HepG2 (cell line): ENCODE measurements around the gene IGF2. TPM values are rescaled to one million over a fixed set of nuclear protein-coding genes. Genes with fewer than 3 reads are reported as not detected.

Experiments
- FOSL1 ChIP-seq: sonication (generic); formaldehyde crosslinking; IDR thresholded peaks from 2 replicates; pipeline ENCODE4 v1.9.0; 2021; ENCODE audit warnings: missing genetic modification reagents, borderline replicate concordance
- GABPA ChIP-seq, 2 experiments: IDR thresholded peaks; 2 replicates each; pipeline ENCODE4 v1.6.1; 2011 to 2016; ENCODE audit warnings: low read depth in 2 of 2, low read length in 1 of 2, missing biosample characterization in 1 of 2, missing genetic modification characterization in 1 of 2
- GATAD2A ChIP-seq: IDR thresholded peaks from 2 replicates; pipeline ENCODE4 v1.6.1; 2016
- HOXA5 ChIP-seq: sonication (generic); formaldehyde crosslinking; IDR thresholded peaks from 2 replicates; pipeline ENCODE4 v1.4.0; 2020; ENCODE audit warnings: missing genetic modification reagents
- NAIF1 ChIP-seq: sonication (generic); formaldehyde crosslinking; IDR thresholded peaks from 2 replicates; pipeline ENCODE4 v1.5.0; 2020; ENCODE audit warnings: mild to moderate bottlenecking, missing genetic modification reagents, borderline replicate concordance
- ONECUT2 ChIP-seq: sonication (generic); formaldehyde crosslinking; IDR thresholded peaks from 2 replicates; pipeline ENCODE4 v1.4.0; 2020; ENCODE audit warnings: missing genetic modification reagents
- RARA ChIP-seq: IDR thresholded peaks from 2 replicates; pipeline ENCODE4 v1.6.1; 2016; ENCODE audit warnings: missing genetic modification reagents, missing compliant biosample characterization
- RXRB ChIP-seq: IDR thresholded peaks from 2 replicates; pipeline ENCODE4 v1.6.1; 2016; ENCODE audit warnings: borderline replicate concordance, missing genetic modification reagents, missing compliant biosample characterization
- STAT5B ChIP-seq: sonication (generic); formaldehyde crosslinking; IDR thresholded peaks from 2 replicates; pipeline ENCODE4 v1.4.0; 2020; ENCODE audit warnings: missing genetic modification reagents
- TCF7L2 ChIP-seq: IDR thresholded peaks from 2 replicates; pipeline ENCODE4 v1.6.1; 2011; ENCODE audit warnings: mild to moderate bottlenecking, low read depth, low read length, moderate library complexity
- ZNF326 ChIP-seq: sonication (generic); formaldehyde crosslinking; IDR thresholded peaks from 2 replicates; pipeline ENCODE4 v1.4.0; 2020; ENCODE audit warnings: missing genetic modification reagents, borderline replicate concordance
- ZNF335 ChIP-seq: sonication (generic); formaldehyde crosslinking; IDR thresholded peaks from 2 replicates; pipeline ENCODE4 v1.4.0; 2020; ENCODE audit warnings: missing genetic modification reagents
- ZNF350 ChIP-seq: sonication (generic); formaldehyde crosslinking; IDR thresholded peaks from 2 replicates; pipeline ENCODE4 v1.4.0; 2020; ENCODE audit warnings: mild to moderate bottlenecking, low read depth, missing genetic modification reagents, borderline replicate concordance
- ZNF616 ChIP-seq: sonication (generic); formaldehyde crosslinking; IDR thresholded peaks from 2 replicates; pipeline ENCODE4 v1.5.0; 2020; ENCODE audit warnings: low read depth, mild to moderate bottlenecking, missing genetic modification reagents
- ZNF792 ChIP-seq: IDR thresholded peaks from 2 replicates; pipeline ENCODE4 v1.6.1; 2016
- polyA plus RNA-seq, 8 experiments: library from polyadenylated mRNA; depleted of rRNA in 3 of 8; stranded (reverse) in 7 of 8; unstranded in 1 of 8; fragments of >200 nt; fragmentation: Illumina TruSeq in 4 of 8; extraction: Trizol in 4 of 8; gene quantifications; 2 replicates each; pipeline versions ENCODE4 v1.2.1 to v1.2.3, GENCODE V29; 2011 to 2016; ENCODE audit warnings: low read depth in 4 of 8, missing spikeins in 1 of 8, mixed read lengths in 1 of 8; ENCODE audit not compliant: insufficient read depth in 1 of 8
- total RNA-seq, 5 experiments: library from RNA; depleted of rRNA; stranded (reverse); fragments of >200 nt; fragmentation: Illumina TruSeq; extraction: Trizol; gene quantifications; 2 replicates each; pipeline ENCODE4 v1.2.3, GENCODE V29; 2016; ENCODE audit warnings: low read depth in 1 of 5
- TF ChIP-seq, protein P1 (sequence below): sonication (generic); formaldehyde crosslinking; conservative IDR thresholded peaks from 2 replicates; pipeline ENCODE4 v1.5.0; 2020; ENCODE audit warnings: missing genetic modification reagents
- TF ChIP-seq, protein P2 (sequence below): sonication (generic); formaldehyde crosslinking; IDR thresholded peaks from 2 replicates; pipeline ENCODE4 v1.4.0; 2020; ENCODE audit warnings: missing genetic modification reagents, borderline replicate concordance
- TF ChIP-seq, protein P3 (sequence below), 2 experiments: sonication (generic) in 1 of 2; formaldehyde crosslinking in 1 of 2; IDR thresholded peaks; 2 replicates each; pipeline versions ENCODE4 v1.5.1 to v1.6.1; 2011 to 2020; ENCODE audit warnings: borderline replicate concordance in 1 of 2, low read depth in 1 of 2, low read length in 1 of 2, mild to moderate bottlenecking in 1 of 2, missing genetic modification reagents in 1 of 2, moderate library complexity in 1 of 2
- TF ChIP-seq, protein P4 (sequence below): sonication (generic); formaldehyde crosslinking; IDR thresholded peaks from 2 replicates; pipeline ENCODE4 v1.5.0; 2020; ENCODE audit warnings: missing genetic modification reagents, mild to moderate bottlenecking, borderline replicate concordance
- TF ChIP-seq, protein P5 (sequence below): IDR thresholded peaks from 2 replicates; pipeline ENCODE4 v1.6.1; 2016; ENCODE audit warnings: mild to moderate bottlenecking

Gene IGF2
- total and polyA plus RNA-seq, 2 of the 13 experiments (the other 11 are each of a cell fraction or from before 2014, with no cell fraction given), result 79.1 to 254 TPM

DNA sequence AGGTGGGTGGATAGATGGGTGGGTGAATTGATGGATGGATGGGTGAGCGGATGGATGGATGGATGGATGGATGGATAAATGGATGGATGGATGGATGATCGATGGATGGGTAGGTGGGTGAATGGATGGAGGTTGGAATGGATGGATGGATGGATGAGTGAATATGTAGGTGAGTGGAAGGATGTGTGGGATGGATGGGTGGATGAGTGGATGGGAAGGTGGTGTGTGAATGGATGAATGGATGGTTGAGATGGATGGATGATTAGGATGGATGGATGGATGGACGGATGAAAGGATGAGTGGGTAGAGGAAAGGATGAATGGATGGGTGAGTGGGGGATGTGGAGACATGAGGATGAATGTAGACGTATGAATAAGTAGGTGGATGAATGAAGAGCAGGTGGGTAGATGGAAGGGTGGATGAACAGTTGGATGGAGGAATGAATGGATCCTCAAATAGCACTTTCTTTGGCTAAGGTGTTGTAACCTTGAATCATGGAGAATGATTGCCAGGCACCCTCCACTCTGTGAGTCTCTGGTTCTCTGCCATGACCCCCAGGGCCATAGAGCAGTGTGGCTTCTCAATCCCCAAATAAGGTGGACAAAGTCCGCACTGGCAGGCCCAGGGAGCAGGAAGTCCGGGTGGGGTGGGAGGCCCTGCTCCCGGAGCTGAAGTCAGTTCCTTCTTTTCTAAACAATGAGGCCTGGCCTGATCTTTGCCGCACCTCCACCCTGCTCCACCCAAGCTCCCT lies 36.9 kb downstream of the IGF2 start (continued):
- TF ChIP-seq, protein P1, sequence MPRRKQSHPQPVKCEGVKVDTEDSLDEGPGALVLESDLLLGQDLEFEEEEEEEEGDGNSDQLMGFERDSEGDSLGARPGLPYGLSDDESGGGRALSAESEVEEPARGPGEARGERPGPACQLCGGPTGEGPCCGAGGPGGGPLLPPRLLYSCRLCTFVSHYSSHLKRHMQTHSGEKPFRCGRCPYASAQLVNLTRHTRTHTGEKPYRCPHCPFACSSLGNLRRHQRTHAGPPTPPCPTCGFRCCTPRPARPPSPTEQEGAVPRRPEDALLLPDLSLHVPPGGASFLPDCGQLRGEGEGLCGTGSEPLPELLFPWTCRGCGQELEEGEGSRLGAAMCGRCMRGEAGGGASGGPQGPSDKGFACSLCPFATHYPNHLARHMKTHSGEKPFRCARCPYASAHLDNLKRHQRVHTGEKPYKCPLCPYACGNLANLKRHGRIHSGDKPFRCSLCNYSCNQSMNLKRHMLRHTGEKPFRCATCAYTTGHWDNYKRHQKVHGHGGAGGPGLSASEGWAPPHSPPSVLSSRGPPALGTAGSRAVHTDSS (CRISPR knock-in tag), result no peak
- TF ChIP-seq ZNF335, result no peak
- TF ChIP-seq GABPA (IDR thresholded peaks at IDR 0.05; ENCODE audit: low read depth, low read length), result no peak
- TF ChIP-seq GABPA (CRISPR knock-in tag; IDR thresholded peaks at IDR 0.05; ENCODE audit: low read depth), result peak; percentile 77
- peak; percentile 41; the same call in 1 of the 2 replicates for TF ChIP-seq GATAD2A (CRISPR knock-in tag)
- no peak for TF ChIP-seq ZNF326 (CRISPR knock-in tag)
- TF ChIP-seq NAIF1 (CRISPR knock-in tag), result 0 out of 2 replicates have a peak, but pooled peaks have one; percentile 24
- no peak for TF ChIP-seq STAT5B (CRISPR knock-in tag)
- TF ChIP-seq, protein P2, sequence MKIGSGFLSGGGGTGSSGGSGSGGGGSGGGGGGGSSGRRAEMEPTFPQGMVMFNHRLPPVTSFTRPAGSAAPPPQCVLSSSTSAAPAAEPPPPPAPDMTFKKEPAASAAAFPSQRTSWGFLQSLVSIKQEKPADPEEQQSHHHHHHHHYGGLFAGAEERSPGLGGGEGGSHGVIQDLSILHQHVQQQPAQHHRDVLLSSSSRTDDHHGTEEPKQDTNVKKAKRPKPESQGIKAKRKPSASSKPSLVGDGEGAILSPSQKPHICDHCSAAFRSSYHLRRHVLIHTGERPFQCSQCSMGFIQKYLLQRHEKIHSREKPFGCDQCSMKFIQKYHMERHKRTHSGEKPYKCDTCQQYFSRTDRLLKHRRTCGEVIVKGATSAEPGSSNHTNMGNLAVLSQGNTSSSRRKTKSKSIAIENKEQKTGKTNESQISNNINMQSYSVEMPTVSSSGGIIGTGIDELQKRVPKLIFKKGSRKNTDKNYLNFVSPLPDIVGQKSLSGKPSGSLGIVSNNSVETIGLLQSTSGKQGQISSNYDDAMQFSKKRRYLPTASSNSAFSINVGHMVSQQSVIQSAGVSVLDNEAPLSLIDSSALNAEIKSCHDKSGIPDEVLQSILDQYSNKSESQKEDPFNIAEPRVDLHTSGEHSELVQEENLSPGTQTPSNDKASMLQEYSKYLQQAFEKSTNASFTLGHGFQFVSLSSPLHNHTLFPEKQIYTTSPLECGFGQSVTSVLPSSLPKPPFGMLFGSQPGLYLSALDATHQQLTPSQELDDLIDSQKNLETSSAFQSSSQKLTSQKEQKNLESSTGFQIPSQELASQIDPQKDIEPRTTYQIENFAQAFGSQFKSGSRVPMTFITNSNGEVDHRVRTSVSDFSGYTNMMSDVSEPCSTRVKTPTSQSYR (CRISPR knock-in tag), result no peak
- TF ChIP-seq ZNF350, result peak; percentile 33; the same call in 1 of the 2 replicates
- TF ChIP-seq, protein P3, sequence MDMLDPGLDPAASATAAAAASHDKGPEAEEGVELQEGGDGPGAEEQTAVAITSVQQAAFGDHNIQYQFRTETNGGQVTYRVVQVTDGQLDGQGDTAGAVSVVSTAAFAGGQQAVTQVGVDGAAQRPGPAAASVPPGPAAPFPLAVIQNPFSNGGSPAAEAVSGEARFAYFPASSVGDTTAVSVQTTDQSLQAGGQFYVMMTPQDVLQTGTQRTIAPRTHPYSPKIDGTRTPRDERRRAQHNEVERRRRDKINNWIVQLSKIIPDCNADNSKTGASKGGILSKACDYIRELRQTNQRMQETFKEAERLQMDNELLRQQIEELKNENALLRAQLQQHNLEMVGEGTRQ (IDR thresholded peaks at IDR 0.05; ENCODE audit: low read depth, low read length), result no peak
- TF ChIP-seq, protein P3 (CRISPR knock-in tag; IDR thresholded peaks at IDR 0.05; ENCODE audit: borderline replicate concordance), result no peak
- no peak for TF ChIP-seq TCF7L2
- TF ChIP-seq FOSL1 (CRISPR knock-in tag), result no peak
- TF ChIP-seq, protein P4, sequence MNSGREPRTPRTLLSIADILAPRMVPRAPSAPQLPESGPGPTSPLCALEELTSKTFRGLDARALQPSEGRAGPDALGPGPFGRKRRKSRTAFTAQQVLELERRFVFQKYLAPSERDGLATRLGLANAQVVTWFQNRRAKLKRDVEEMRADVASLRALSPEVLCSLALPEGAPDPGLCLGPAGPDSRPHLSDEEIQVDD, result no peak
- TF ChIP-seq, protein P5, sequence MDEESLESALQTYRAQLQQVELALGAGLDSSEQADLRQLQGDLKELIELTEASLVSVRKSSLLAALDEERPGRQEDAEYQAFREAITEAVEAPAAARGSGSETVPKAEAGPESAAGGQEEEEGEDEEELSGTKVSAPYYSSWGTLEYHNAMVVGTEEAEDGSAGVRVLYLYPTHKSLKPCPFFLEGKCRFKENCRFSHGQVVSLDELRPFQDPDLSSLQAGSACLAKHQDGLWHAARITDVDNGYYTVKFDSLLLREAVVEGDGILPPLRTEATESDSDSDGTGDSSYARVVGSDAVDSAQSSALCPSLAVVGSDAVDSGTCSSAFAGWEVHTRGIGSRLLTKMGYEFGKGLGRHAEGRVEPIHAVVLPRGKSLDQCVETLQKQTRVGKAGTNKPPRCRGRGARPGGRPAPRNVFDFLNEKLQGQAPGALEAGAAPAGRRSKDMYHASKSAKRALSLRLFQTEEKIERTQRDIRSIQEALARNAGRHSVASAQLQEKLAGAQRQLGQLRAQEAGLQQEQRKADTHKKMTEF (CRISPR knock-in tag), result peak; percentile 59
- TF ChIP-seq ZNF792, result no peak
- peak; percentile 72 for TF ChIP-seq RARA (CRISPR knock-in tag)
- no peak for TF ChIP-seq ZNF616 (CRISPR knock-in tag)
- TF ChIP-seq HOXA5, result no peak
- TF ChIP-seq ONECUT2 (CRISPR knock-in tag), result no peak
- peak; percentile 54; the same call in 1 of the 2 replicates for TF ChIP-seq RXRB (CRISPR knock-in tag)
